Measurements from ENCODE around the gene PPP1R9B.

The PPP1R9B gene

GRCh38 chr17:50115756-50116155 is 34.7 kb downstream of the PPP1R9B start:
- no peak overlapping the region for H3K4me3 ChIP-seq (ENCODE audit: low read length)
- TF ChIP-seq ZNF274 (IDR thresholded peaks at IDR 0.05; ENCODE audit: low read depth, low read length): no peak

GRCh38 chr17:50114849-50115357 is 35.6 kb downstream of the PPP1R9B start:
- no peak overlapping the region for H3K4me3 ChIP-seq (ENCODE audit: low read length)
- no peak for TF ChIP-seq ZNF274 (IDR thresholded peaks at IDR 0.05; ENCODE audit: low read depth, low read length)

GRCh38 chr17:50114401-50114800 is 36.1 kb downstream of the PPP1R9B start:
- TF ChIP-seq ZNF274 (IDR thresholded peaks at IDR 0.05; ENCODE audit: low read depth, low read length): no peak
- no peak overlapping the region for H3K4me3 ChIP-seq (ENCODE audit: low read length)

- H3K4me3 ChIP-seq (ENCODE audit: low read length): no peak overlapping the region
- TF ChIP-seq ZNF274 (IDR thresholded peaks at IDR 0.05; ENCODE audit: low read depth, low read length): no peak
These were observed 36.7 kb downstream of the PPP1R9B start for GRCh38 chr17:50113624-50114320.

GRCh38 chr17:50112694-50113093 is 37.8 kb downstream of the PPP1R9B start:
- no peak for TF ChIP-seq ZNF274 (IDR thresholded peaks at IDR 0.05; ENCODE audit: low read depth, low read length)
- H3K4me3 ChIP-seq (ENCODE audit: low read length): no peak overlapping the region

- TF ChIP-seq ZNF274 (IDR thresholded peaks at IDR 0.05; ENCODE audit: low read depth, low read length): no peak
- no peak overlapping the region for H3K4me3 ChIP-seq (ENCODE audit: low read length)
These were observed 38.5 kb downstream of the PPP1R9B start for GRCh38 chr17:50111673-50112655.

- H3K4me3 ChIP-seq (ENCODE audit: low read length): no peak overlapping the region
- no peak for TF ChIP-seq ZNF274 (IDR thresholded peaks at IDR 0.05; ENCODE audit: low read depth, low read length)
These were observed 39.7 kb downstream of the PPP1R9B start for GRCh38 chr17:50110591-50111349.

GRCh38 chr17:50109785-50110184 is 40.7 kb downstream of the PPP1R9B start:
- TF ChIP-seq ZNF274 (IDR thresholded peaks at IDR 0.05; ENCODE audit: low read depth, low read length): no peak
- no peak overlapping the region for H3K4me3 ChIP-seq (ENCODE audit: low read length)

- H3K4me3 ChIP-seq (ENCODE audit: low read length): no peak overlapping the region
- no peak for TF ChIP-seq ZNF274 (IDR thresholded peaks at IDR 0.05; ENCODE audit: low read depth, low read length)
These were observed 41.3 kb downstream of the PPP1R9B start for GRCh38 chr17:50109207-50109606.

GRCh38 chr17:50108556-50108955 is 41.9 kb downstream of the PPP1R9B start:
- no peak for TF ChIP-seq ZNF274 (IDR thresholded peaks at IDR 0.05; ENCODE audit: low read depth, low read length)
- H3K4me3 ChIP-seq (ENCODE audit: low read length): no peak overlapping the region

- no peak for TF ChIP-seq ZNF274 (IDR thresholded peaks at IDR 0.05; ENCODE audit: low read depth, low read length)
- no peak overlapping the region for H3K4me3 ChIP-seq (ENCODE audit: low read length)
These were observed 42.6 kb downstream of the PPP1R9B start for GRCh38 chr17:50107790-50108414.

- TF ChIP-seq ZNF274 (IDR thresholded peaks at IDR 0.05; ENCODE audit: low read depth, low read length): no peak
- H3K4me3 ChIP-seq (ENCODE audit: low read length): no peak overlapping the region
These were observed 43.9 kb downstream of the PPP1R9B start for GRCh38 chr17:50106393-50107131.

- no peak for TF ChIP-seq ZNF274 (IDR thresholded peaks at IDR 0.05; ENCODE audit: low read depth, low read length)
- H3K4me3 ChIP-seq (ENCODE audit: low read length): no peak overlapping the region
These were observed 44.7 kb downstream of the PPP1R9B start for GRCh38 chr17:50105811-50106210.
